Panc1 (cell line): Measurements from ENCODE around the gene TMPRSS13. TPM values are rescaled to one million over a fixed set of nuclear protein-coding genes. Genes with fewer than 3 reads are reported as not detected.
"Not testable (repeated sequence)": the region's sequence is repeated elsewhere in the genome, so short reads cannot be mapped to it uniquely, and the experiment has no call there.

Source experiments
- ATAC-seq: fragments of 200-7000 bp; cut with Tn5 transposase; 2 replicates; pipeline ENCODE4 v1.9.1; 2020; ENCODE audit warnings: mild to moderate bottlenecking, moderate library complexity
- BruUV-seq: library from RNA; stranded (reverse); fragments of 400-500 nt; replicated peaks from 2 replicates; lab custom pipeline; 2021; lab: Mats Ljungman, UMichigan
- CTCF ChIA-PET: fragments of 300-600 bp; sonication (Branson Sonifier 250); formaldehyde crosslinking; loops from one replicate; lab custom pipeline; 2022; ENCODE audit warnings: antibody characterized with exemption; lab: Charles Lee
- POLR2A ChIA-PET: fragments of 300-600 bp; sonication (Branson Sonifier 250); formaldehyde crosslinking; loops from one replicate; lab custom pipeline; 2022; ENCODE audit warnings: antibody characterized with exemption; lab: Charles Lee
- DNase-seq: peaks from one replicate; pipeline ENCODE4 v3.0.0-alpha.2; 2010; ENCODE audit warnings: low read depth, low spot score
- H3K27ac ChIP-seq: 2 replicates; pipeline ENCODE4 v1.5.1; 2011; ENCODE audit warnings: mild to moderate bottlenecking, low read length, inconsistent platforms
- H3K27me3 ChIP-seq: fragments of 200-500 bp; sonication (Bioruptor generic); 2 replicates; pipeline ENCODE4 v1.6.0; 2014; ENCODE audit warnings: low read length, inconsistent platforms; ENCODE audit not compliant: control insufficient read depth, insufficient read depth
- H3K36me3 ChIP-seq: fragments of 200-500 bp; sonication (Bioruptor generic); 2 replicates; pipeline ENCODE4 v1.5.1; 2014; ENCODE audit warnings: inconsistent platforms, mild to moderate bottlenecking, low read length, moderate library complexity; ENCODE audit not compliant: control insufficient read depth, insufficient read depth
- H3K4me1 ChIP-seq: 2 replicates; pipeline ENCODE4 v1.5.1; 2011; ENCODE audit warnings: inconsistent platforms, mild to moderate bottlenecking, low read length, moderate library complexity; ENCODE audit not compliant: control insufficient read depth, insufficient read depth
- H3K4me3 ChIP-seq, 2 experiments: 2 replicates each; pipeline ENCODE4 v1.5.1; 2011 to 2012; ENCODE audit warnings: low read depth in 2 of 2, low read length in 2 of 2, mild to moderate bottlenecking in 2 of 2, inconsistent platforms in 1 of 2, moderate library complexity in 1 of 2
- H3K9me3 ChIP-seq: fragments of 200-500 bp; sonication (Bioruptor generic); 2 replicates; pipeline ENCODE4 v1.5.1; 2014; ENCODE audit warnings: low read depth, mild to moderate bottlenecking, inconsistent platforms, low read length, moderate library complexity; ENCODE audit not compliant: control insufficient read depth, insufficient read depth
- CTCF ChIP-seq: fragments of 450-650 bp; IDR thresholded peaks from 2 replicates; pipeline ENCODE4 v1.5.1; 2017; ENCODE audit warnings: mild to moderate bottlenecking
- POLR2AphosphoS5 ChIP-seq: IDR thresholded peaks from 2 replicates; pipeline ENCODE4 v1.6.1; 2012; ENCODE audit warnings: mild to moderate bottlenecking, low read depth, low read length, moderate library complexity
- REST ChIP-seq, 2 experiments: IDR thresholded peaks; 2 replicates each; pipeline ENCODE4 v1.6.1; 2011 to 2012; ENCODE audit warnings: low read depth in 2 of 2, control low read depth in 1 of 2, low read length in 1 of 2, mild to moderate bottlenecking in 1 of 2, moderate library complexity in 1 of 2; ENCODE audit not compliant: insufficient read depth in 1 of 2
- SIN3A ChIP-seq: IDR thresholded peaks from 2 replicates; pipeline ENCODE4 v1.6.1; 2012; ENCODE audit warnings: low read depth, mild to moderate bottlenecking, low read length, moderate library complexity, borderline replicate concordance; ENCODE audit not compliant: insufficient read depth
- TCF7L2 ChIP-seq: IDR thresholded peaks from 2 replicates; pipeline ENCODE4 v1.6.1; 2011; ENCODE audit warnings: mild to moderate bottlenecking, low read depth, low read length, inconsistent platforms
- in situ Hi-C: cut with HindIII; loops from 2 replicates; pipeline ENCODE4 v1.10.0; 2016; ENCODE audit warnings: low sequenced_read_pairs, low pct_unique_long_range_greater_than_20kb
- intact Hi-C: fragments of 100-400 bp; cut with micrococcal nuclease; formaldehyde crosslinking; loops from one replicate; pipeline ENCODE4 v1.10.0; 2022; ENCODE audit not compliant: unreplicated experiment
- total RNA-seq: library from RNA; stranded (reverse); gene quantifications from one replicate; pipeline ENCODE4 v1.2.1, GENCODE V29; 2021; ENCODE audit not compliant: unreplicated experiment

Gene TMPRSS13
- total RNA-seq, 1 experiment from 2014 or later, result not detected

- CTCF ChIA-PET, result no interaction called here
- in situ Hi-C loops, result no loop called here
- no peak overlapping the region for H3K27ac ChIP-seq
- no peak overlapping the region for H3K4me3 ChIP-seq
- no peak for ATAC-seq
- BruUV-seq, result no TSS peak
- H3K4me1 ChIP-seq, result no peaks in the 10 kb centered on the region
- H3K9me3 ChIP-seq, result no peaks in the 10 kb centered on the region
- intact Hi-C loops, result no loop called here
- H3K36me3 ChIP-seq, result no peaks in the 10 kb centered on the region
- TF ChIP-seq CTCF, result no peak
- TF ChIP-seq SIN3A, result no peak
- no peak for TF ChIP-seq POLR2AphosphoS5
- no peak for TF ChIP-seq TCF7L2
- TF ChIP-seq REST (IDR thresholded peaks at IDR 0.05; ENCODE audit: insufficient read depth in 1 of 2, low read depth in 2 of 2, low read length in 1 of 2), result no peak
- DNase-seq, result no peak
- POLR2A ChIA-PET, result no interaction called here
- H3K27me3 ChIP-seq, result peaks cover 19% of the 10 kb centered on the region
Observed at GRCh38 chr11:117978991-117979390, 49.8 kb upstream of the TMPRSS13 start.

GRCh38 chr11:117978291-117978910, 49.2 kb upstream of the TMPRSS13 start:
- H3K9me3 ChIP-seq, POLR2A ChIA-PET, H3K4me1 ChIP-seq, in situ Hi-C loops, intact Hi-C loops, H3K27ac ChIP-seq, BruUV-seq, ATAC-seq, DNase-seq, H3K4me3 ChIP-seq, H3K36me3 ChIP-seq: not testable (repeated sequence)
- peaks cover 18% of the 10 kb centered on the region for H3K27me3 ChIP-seq
- CTCF ChIA-PET, result interaction anchor here (0.6 to 0.9 kb wide), 2 partner anchors 62 to 193 kb away, joined by 3 to 5 read pairs; no protein-coding TSS in a partner anchor

- ATAC-seq, in situ Hi-C loops, H3K4me3 ChIP-seq, POLR2A ChIA-PET, H3K36me3 ChIP-seq, H3K4me1 ChIP-seq, BruUV-seq, H3K9me3 ChIP-seq, DNase-seq, intact Hi-C loops, H3K27ac ChIP-seq: not testable (repeated sequence)
- CTCF ChIA-PET, result interaction anchor here (0.6 to 0.9 kb wide), 2 partner anchors 62 to 194 kb away, joined by 3 to 5 read pairs; no protein-coding TSS in a partner anchor
- peaks cover 17% of the 10 kb centered on the region for H3K27me3 ChIP-seq
Observed at GRCh38 chr11:117977612-117978264, 48.5 kb upstream of the TMPRSS13 start.
